ENCODE measurements around the gene ZKSCAN4.

ZKSCAN4 gene

DNA sequence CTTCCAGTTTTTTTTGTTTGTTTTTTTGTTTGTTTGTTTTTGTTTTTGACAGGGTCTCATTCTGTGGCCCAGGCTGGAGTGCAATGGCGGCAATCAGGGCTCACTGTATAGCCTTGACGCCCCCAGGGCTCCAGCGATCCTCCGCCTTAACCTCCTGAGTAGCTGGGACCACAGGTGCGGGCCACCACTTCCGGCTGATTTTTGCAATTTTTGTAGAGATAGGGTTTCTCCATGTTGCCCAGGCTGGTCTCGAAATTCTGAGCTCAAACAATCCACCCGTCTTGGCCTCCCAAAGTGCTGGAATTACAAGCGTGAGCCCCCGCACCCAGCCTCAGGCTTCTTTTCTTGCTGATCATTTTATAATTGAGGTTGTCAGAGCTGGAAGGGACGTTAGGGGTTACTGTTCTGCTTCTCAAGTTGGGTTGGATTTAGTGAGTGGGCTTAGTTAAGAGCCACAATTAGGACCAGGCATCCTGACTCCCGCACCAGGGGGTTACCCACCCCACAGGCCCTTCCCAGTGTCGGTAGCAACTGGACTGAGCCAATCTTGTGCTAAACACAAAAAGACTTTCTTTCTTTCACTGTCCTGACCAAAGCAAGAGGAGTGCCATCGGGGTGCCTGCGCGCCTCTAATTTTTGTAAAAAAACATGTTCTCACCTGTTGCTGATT is 40.1 kb downstream of the ZKSCAN4 start:
- H3K9me3 Mint-ChIP-seq, result no peaks in the 10 kb centered on the region
- H3K4me3 Mint-ChIP-seq, result peak overlapping the region; percentile 44 to 46
- H3K27ac Mint-ChIP-seq, result no peak overlapping the region
- peak; percentile 44 for ATAC-seq (replicated peaks)
- H3K36me3 Mint-ChIP-seq (ENCODE audit: insufficient read depth), result peaks cover 14% of the 10 kb centered on the region
- H3K27me3 Mint-ChIP-seq, result peaks cover 93 to 96% of the 10 kb centered on the region in 2 donors
- DNase-seq, result no peak
- H3K4me1 Mint-ChIP-seq (ENCODE audit: low read depth in 2 of 2), result peaks cover 21 to 27% of the 10 kb centered on the region in 2 donors

DNA sequence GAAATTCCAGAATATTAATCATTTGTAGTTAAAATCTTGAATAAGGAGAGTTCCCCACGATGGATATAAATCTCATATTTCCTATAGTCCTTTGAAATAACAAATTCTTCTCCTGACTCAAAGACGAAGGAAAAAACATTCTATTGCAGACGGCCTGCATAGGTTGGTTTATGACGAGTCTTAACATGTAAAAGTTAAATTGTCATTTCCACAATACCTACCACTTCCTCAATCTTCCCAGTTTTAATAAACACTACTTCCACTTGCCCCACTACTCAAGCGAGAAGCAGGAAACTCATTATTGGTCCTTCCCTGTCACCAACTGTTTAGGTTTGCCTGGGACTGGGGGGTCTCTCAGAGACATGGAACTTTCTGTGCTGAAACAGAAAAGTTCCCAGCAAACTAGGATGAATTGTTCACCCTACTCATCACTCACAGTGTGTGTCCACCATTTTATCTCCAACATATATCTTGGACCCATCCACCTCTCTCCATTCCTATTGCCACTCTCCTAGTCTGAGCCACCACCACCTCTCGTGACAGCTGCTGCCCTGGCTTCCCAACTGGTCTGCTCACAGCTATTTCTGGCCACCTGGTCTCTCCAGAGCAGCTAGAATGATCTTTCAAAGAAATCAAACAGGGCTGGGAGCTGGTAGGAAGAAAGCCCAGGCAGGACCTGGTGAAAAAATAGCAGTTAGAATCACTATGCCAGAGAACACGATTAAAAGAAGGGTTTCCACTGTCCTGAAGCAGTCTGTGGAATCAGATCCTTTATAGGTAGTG is 42.1 kb downstream of the ZKSCAN4 start:
- no peak overlapping the region for H3K4me3 Mint-ChIP-seq
- H3K27me3 Mint-ChIP-seq, result peaks cover 93 to 97% of the 10 kb centered on the region in 2 donors
- H3K27ac Mint-ChIP-seq, result no peak overlapping the region
- peaks cover 14% of the 10 kb centered on the region for H3K36me3 Mint-ChIP-seq (ENCODE audit: insufficient read depth)
- H3K4me1 Mint-ChIP-seq (ENCODE audit: low read depth in 2 of 2), result peaks cover 21 to 27% of the 10 kb centered on the region in 2 donors
- DNase-seq, result no peak
- no peak for ATAC-seq (replicated peaks)
- H3K9me3 Mint-ChIP-seq, result no peaks in the 10 kb centered on the region

DNA sequence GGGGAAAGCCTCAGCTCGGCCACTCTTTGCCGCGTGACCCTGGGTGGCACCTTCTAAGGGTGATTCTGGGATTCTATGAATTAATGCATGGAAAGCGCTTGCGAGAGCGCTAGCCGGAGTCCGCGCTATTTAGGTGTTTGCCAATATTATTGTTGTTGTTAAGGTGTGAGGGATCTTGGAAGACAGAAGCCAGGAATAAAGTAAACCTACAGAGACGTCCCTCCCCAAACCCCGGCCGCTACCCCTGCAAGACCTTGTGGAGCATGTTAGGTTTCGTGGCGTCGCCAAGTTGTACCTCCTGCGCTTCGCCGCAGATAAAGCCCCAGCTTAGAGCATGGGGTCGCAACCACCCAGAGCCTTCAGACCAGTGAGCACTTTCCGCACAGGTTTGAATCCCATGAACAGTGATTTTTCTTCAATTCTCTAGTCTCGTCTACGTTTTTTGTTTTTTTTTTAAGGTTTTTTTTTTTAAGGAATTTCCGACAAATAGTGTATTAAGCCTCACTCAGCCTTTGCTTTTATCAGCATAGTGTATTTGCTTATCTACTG is 43.9 kb downstream of the ZKSCAN4 start:
- ATAC-seq (replicated peaks) (no peak), DNase-seq (no peak)
- H3K4me1 Mint-ChIP-seq (ENCODE audit: low read depth in 2 of 2), result peaks cover 21 to 26% of the 10 kb centered on the region in 2 donors
- H3K36me3 Mint-ChIP-seq (ENCODE audit: insufficient read depth), result peaks cover 14% of the 10 kb centered on the region
- H3K27me3 Mint-ChIP-seq, result peaks cover 86 to 87% of the 10 kb centered on the region in 2 donors
- H3K9me3 Mint-ChIP-seq, result no peaks in the 10 kb centered on the region
- H3K27ac Mint-ChIP-seq, result no peak overlapping the region
- peak overlapping the region; percentile 52 to 54 for H3K4me3 Mint-ChIP-seq

DNA sequence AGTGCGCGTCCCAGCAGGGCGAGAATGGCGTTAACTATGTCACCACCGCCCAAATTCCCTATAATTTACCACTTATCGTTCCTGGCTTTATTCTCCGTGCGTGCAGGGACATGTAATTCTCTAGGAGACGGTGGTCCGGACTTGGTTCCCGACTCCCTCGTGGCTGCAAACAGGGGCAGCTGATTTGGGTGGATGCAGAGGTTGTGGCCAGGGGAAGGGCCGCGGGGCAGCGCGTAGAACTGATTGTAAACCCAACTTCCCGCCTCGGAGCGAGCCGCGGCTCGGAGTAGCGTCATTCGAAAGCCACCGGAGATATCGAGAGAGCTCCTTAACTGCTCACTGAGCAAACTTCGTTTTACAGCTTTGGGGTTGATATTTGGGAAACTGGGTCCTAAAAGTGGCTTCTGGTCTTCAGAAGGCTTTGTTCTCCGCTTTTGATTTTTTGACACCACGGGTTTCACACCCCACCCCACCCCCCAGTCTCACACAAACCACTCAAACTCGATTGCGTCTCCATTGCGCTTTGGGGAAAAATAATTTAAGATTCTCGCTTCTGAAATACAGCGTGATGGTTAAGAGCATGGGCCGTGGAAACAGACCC is 44.5 kb downstream of the ZKSCAN4 start:
- Mint-ChIP-seq H3K4me1 (ENCODE audit: low read depth in 2 of 2) (peaks cover 19 to 21% of the 10 kb centered on the region in 2 donors), H3K9me3 (no peaks in the 10 kb centered on the region), H3K27me3 (peaks cover 80 to 81% of the 10 kb centered on the region in 2 donors), H3K4me3 (peak overlapping the region; percentile 52 to 54), H3K27ac (peak overlapping the region in 1 of 2 donors; percentile 21), H3K36me3 (ENCODE audit: insufficient read depth) (peaks cover 12% of the 10 kb centered on the region)
- no peak for DNase-seq
- peak; percentile 43 for ATAC-seq (replicated peaks)

DNA sequence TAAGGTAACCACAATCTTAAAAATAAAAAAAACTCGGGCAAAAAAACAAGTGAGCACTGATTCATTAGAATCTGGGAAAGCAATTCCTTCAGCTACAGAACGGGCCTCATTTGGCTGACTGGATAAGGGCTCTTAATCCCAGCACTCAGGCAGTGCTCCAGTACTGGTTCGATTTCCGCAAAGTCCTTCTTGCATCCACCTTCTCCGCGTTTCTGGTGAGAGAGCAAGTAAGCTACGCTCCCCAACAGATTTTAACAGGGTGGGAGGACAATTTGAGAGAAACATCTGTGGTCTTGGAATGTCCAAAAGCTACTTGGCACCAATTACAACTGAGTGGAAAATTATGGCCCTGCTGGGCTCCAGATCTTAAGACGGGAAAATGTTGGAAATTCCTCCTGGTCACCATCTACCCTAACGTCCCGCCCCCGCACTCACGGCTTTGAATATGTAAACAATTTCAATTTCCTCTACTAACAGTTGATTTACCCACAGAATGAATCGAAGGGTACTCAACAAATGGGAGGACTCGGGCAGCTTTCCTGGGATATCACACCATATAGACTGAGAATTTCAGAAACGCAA is 45.0 kb downstream of the ZKSCAN4 start:
- Mint-ChIP-seq H3K9me3 (no peaks in the 10 kb centered on the region), H3K27me3 (peaks cover 74 to 75% of the 10 kb centered on the region in 2 donors), H3K4me3 (peak overlapping the region; percentile 52 to 54), H3K4me1 (ENCODE audit: low read depth in 2 of 2) (peaks cover 17 to 23% of the 10 kb centered on the region in 2 donors), H3K36me3 (ENCODE audit: insufficient read depth) (peaks cover 8% of the 10 kb centered on the region), H3K27ac (peak overlapping the region in 1 of 2 donors; percentile 21)
- DNase-seq, result no peak
- ATAC-seq (replicated peaks), result no peak

DNA sequence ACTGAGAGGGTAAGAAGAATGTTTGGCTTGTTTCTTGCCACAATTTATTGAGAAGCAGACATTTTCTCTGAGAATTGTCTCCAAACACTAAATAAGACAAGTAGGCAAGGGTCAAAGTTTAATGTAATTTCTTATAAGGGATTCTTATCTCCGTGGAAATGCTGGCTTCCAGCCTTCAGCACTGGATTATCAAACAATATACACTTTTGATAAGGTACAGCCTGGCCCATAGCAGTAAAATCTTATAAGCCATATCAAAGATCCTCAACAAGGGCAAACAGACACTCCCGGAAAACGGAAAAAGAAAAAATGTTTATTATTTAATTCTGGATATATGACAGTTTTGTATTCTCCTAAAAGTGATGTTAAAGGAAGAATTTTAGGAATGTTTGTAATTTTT is 45.5 kb downstream of the ZKSCAN4 start:
- H3K27me3 Mint-ChIP-seq, result peaks cover 69 to 70% of the 10 kb centered on the region in 2 donors
- no peak overlapping the region for H3K27ac Mint-ChIP-seq

DNA sequence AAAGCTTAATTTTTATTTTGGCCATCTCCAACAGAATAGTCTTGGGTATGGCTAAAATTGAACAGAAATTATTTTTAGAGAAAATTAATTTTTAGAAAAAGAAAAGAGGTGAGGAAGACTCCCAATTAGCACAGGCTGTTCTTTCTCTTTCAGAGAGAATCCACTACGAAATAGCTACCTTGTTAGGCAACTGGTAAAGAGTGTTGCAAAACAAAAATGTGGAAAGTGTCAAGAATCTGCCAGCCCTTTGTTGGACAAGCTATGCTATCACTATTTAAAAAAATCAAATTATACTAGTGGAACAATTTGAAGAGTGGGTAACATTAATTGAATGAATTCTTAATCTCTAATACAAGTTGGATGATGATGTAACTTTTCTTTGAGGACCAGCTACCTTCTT is 46.2 kb downstream of the ZKSCAN4 start:
- no peak for DNase-seq
- Mint-ChIP-seq H3K4me1 (ENCODE audit: low read depth in 2 of 2) (peaks cover 15 to 30% of the 10 kb centered on the region in 2 donors), H3K9me3 (no peaks in the 10 kb centered on the region), H3K27me3 (peaks cover 63 to 64% of the 10 kb centered on the region in 2 donors), H3K36me3 (ENCODE audit: insufficient read depth) (peaks cover 5% of the 10 kb centered on the region), H3K4me3 (no peak overlapping the region), H3K27ac (no peak overlapping the region)
- ATAC-seq (replicated peaks), result no peak

More for the DNA sequence above, 45.5 kb downstream of the ZKSCAN4 start:
- no peak for DNase-seq
- no peak overlapping the region for H3K4me3 Mint-ChIP-seq
- H3K4me1 Mint-ChIP-seq (ENCODE audit: low read depth in 2 of 2), result peaks cover 15 to 27% of the 10 kb centered on the region in 2 donors
- H3K9me3 Mint-ChIP-seq, result no peaks in the 10 kb centered on the region
- no peak for ATAC-seq (replicated peaks)
- H3K36me3 Mint-ChIP-seq (ENCODE audit: insufficient read depth), result peaks cover 5% of the 10 kb centered on the region

DNA sequence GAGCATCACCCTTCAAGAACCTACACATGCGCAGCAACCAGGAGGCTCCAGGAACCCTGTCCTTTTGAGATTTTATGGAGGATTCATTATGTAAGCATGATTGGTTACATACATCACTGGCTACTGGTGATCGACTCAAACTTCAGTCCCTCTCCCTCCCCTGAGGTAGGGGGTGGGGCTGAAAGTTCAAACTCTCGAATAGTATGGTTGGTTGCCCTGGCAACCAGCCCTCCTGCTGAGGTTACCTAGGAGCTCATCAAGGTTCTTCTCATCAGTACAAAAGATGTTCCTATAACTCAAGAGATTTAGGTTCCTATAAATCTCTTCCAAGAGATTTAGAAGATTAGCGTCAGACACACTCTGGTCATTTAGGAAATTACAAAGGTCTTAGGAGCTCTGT is 48.9 kb downstream of the ZKSCAN4 start:
- peaks cover 0 to 2% of the 10 kb centered on the region in 2 donors for H3K9me3 Mint-ChIP-seq
- peaks cover 66% of the 10 kb centered on the region in 2 donors for H3K27me3 Mint-ChIP-seq
- ATAC-seq (replicated peaks), result no peak
- H3K4me1 Mint-ChIP-seq (ENCODE audit: low read depth in 2 of 2), result peaks cover 14 to 23% of the 10 kb centered on the region in 2 donors
- no peak overlapping the region for H3K4me3 Mint-ChIP-seq
- H3K27ac Mint-ChIP-seq, result no peak overlapping the region
- DNase-seq, result no peak
- peaks cover 5% of the 10 kb centered on the region for H3K36me3 Mint-ChIP-seq (ENCODE audit: insufficient read depth)

DNA sequence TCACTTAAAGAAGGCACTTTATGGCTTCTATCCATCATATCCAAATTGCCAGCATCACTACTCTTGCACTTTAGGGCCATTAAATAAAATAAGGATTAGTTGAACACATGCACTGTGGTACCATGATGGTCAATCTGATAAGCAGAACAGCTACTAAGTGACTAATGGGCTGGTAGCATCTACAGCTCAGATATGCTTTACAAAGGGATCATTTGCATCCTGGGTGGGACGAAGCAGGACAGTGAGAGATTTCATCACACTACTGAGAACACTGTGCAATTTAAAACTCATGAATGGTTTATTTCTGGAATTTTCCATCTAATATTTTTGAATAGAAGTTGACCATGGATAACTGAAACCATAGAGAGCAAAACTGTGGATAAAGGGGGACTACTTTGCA is 52.0 kb downstream of the ZKSCAN4 start:
- no peak overlapping the region for H3K27ac Mint-ChIP-seq
- DNase-seq, result no peak
- no peak for ATAC-seq (replicated peaks)
- H3K36me3 Mint-ChIP-seq (ENCODE audit: insufficient read depth), result no peaks in the 10 kb centered on the region
- peaks cover 2 to 15% of the 10 kb centered on the region in 2 donors for H3K9me3 Mint-ChIP-seq
- H3K27me3 Mint-ChIP-seq, result peaks cover 62 to 66% of the 10 kb centered on the region in 2 donors
- no peak overlapping the region for H3K4me3 Mint-ChIP-seq
- H3K4me1 Mint-ChIP-seq (ENCODE audit: low read depth in 2 of 2), result peaks cover 5 to 14% of the 10 kb centered on the region in 2 donors
